RWPE2 (cell line): ENCODE data around the gene INTU.

Experiments used
- ATAC-seq: fragments of 200-7000 bp; cut with Tn5 transposase; 3 replicates; pipeline ENCODE4 v1.9.1; 2021; ENCODE audit warnings: low read depth
- DNase-seq: peaks from one replicate; pipeline ENCODE4 v3.0.0-alpha.2; 2020; ENCODE audit warnings: low spot score
- H3K27ac ChIP-seq: fragments of 450-650 bp; 2 replicates; pipeline ENCODE4 v1.5.1; 2017; ENCODE audit warnings: mild to moderate bottlenecking; ENCODE audit not compliant: poor library complexity, severe bottlenecking
- H3K27me3 ChIP-seq: fragments of 250-450 bp; sonication (Bioruptor Pico); 2 replicates; pipeline ENCODE4 v1.5.1; 2021; ENCODE audit warnings: mild to moderate bottlenecking, moderate library complexity; ENCODE audit not compliant: insufficient read depth, poor library complexity, severe bottlenecking
- H3K36me3 ChIP-seq: fragments of 250-450 bp; sonication (Bioruptor Pico); 2 replicates; pipeline ENCODE4 v1.5.1; 2020; ENCODE audit warnings: low read depth, mild to moderate bottlenecking, moderate library complexity
- H3K4me1 ChIP-seq: fragments of 250-450 bp; sonication (Bioruptor Pico); 2 replicates; pipeline ENCODE4 v1.5.1; 2021; ENCODE audit warnings: mild to moderate bottlenecking, moderate library complexity; ENCODE audit not compliant: insufficient read depth, poor library complexity, severe bottlenecking
- H3K4me3 ChIP-seq: fragments of 250-450 bp; sonication (Bioruptor Pico); 2 replicates; pipeline ENCODE4 v1.5.1; 2021; ENCODE audit warnings: mild to moderate bottlenecking, moderate library complexity; ENCODE audit not compliant: severe bottlenecking
- H3K9me3 ChIP-seq: fragments of 250-450 bp; sonication (Bioruptor Pico); 2 replicates; pipeline ENCODE4 v1.5.1; 2021; ENCODE audit warnings: mild to moderate bottlenecking, moderate library complexity; ENCODE audit not compliant: severe bottlenecking
- CTCF ChIP-seq: fragments of 450-650 bp; IDR thresholded peaks from one replicate; pipeline ENCODE4 v1.5.1; 2017; ENCODE audit warnings: mild to moderate bottlenecking, moderate library complexity; ENCODE audit not compliant: poor library complexity, severe bottlenecking

Gene INTU

GRCh38 chr4:127748957-127749356, 116.2 kb downstream of the INTU start:
- Histone ChIP-seq H3K4me1 (no peaks in the 10 kb centered on the region), H3K27ac (no peak overlapping the region), H3K9me3 (no peaks in the 10 kb centered on the region), H3K4me3 (no peak overlapping the region), H3K27me3 (no peaks in the 10 kb centered on the region), H3K36me3 (no peaks in the 10 kb centered on the region)
- TF ChIP-seq CTCF, result no peak
- ATAC-seq, result no peak
- DNase-seq, result no peak

DNA sequence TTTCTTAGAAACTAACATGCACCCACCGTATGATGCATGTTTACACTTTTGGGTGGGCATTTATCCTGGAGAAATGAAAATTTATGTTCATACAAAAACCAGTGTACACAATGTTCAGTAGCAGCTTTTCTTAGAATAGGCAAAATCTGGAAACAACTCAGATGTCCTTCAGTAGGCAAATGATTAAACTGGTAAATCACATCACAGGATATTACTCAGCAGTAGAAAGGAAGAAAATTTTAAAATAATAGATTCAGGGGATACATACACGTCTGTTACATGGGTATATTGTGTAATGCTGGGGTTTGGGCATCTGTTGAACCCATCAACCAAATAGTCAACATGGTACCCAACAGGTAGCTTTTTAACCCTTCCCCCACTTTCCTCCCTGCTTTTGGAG, 124.1 kb downstream of the INTU start:
- DNase-seq (no peak), ATAC-seq (no peak)
- Histone ChIP-seq H3K4me1 (no peaks in the 10 kb centered on the region), H3K9me3 (no peaks in the 10 kb centered on the region), H3K27ac (no peak overlapping the region), H3K36me3 (no peaks in the 10 kb centered on the region), H3K27me3 (no peaks in the 10 kb centered on the region), H3K4me3 (no peak overlapping the region)
- TF ChIP-seq CTCF, result no peak

DNA sequence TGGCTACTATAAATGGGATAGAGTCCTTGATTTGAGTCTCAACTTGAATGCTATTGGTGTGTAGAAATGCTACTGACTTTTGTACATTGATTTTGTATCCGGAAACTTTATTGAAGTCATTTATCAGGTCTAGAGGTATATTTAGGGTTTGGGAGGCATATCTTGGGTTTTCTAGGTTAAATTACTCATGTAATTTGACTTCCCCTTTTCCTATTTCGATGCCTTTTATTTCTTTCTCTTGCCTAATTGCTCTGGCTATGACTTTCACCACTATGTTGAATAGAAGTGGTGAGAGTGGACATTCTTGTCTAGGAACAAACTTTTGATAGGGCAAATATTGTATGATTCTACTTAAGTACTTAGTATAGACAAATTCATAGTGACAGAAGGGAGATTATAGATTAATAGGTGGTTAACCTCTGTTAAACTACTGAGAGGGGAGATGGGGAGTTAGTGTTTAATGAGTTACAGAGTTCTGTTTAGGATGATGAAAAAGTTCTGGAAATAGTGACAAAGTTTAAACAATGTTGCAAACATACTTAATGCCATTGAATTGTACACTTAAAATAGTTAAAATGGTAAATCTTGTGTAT, 126.6 kb downstream of the INTU start:
- no peak for DNase-seq
- H3K27me3 ChIP-seq, result no peaks in the 10 kb centered on the region
- no peaks in the 10 kb centered on the region for H3K4me1 ChIP-seq
- no peaks in the 10 kb centered on the region for H3K9me3 ChIP-seq
- no peak overlapping the region for H3K27ac ChIP-seq
- H3K36me3 ChIP-seq, result no peaks in the 10 kb centered on the region
- H3K4me3 ChIP-seq, result no peak overlapping the region
- TF ChIP-seq CTCF, result no peak
- ATAC-seq, result no peak

DNA sequence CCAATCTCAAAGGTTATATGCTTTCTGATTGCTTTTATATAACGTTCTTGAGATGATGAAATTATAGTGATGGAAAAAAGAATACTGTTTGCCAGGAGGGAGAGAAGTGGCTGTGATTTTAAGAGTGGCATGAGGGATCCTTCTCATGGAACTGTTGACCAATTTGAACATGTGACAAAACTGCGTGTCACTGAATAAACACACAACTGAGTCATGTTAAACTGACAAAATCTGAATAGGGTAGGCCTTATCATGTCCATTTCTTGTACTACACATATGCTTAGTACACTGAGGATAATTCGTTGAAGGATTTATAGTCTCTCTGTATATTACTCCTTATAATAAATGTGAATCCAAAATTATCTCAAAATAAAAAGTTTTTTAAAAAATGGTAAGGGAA, 127.1 kb downstream of the INTU start:
- ATAC-seq (no peak; the same call in 2 of the 3 replicates), DNase-seq (no peak)
- no peaks in the 10 kb centered on the region for H3K9me3 ChIP-seq
- H3K27ac ChIP-seq, result no peak overlapping the region
- no peaks in the 10 kb centered on the region for H3K4me1 ChIP-seq
- no peak overlapping the region for H3K4me3 ChIP-seq
- H3K36me3 ChIP-seq, result no peaks in the 10 kb centered on the region
- TF ChIP-seq CTCF, result no peak
- H3K27me3 ChIP-seq, result no peaks in the 10 kb centered on the region

- TF ChIP-seq CTCF, result no peak
- no peak overlapping the region for H3K4me3 ChIP-seq
- DNase-seq, result no peak
- no peak for ATAC-seq
- no peak overlapping the region for H3K27ac ChIP-seq
- no peaks in the 10 kb centered on the region for H3K27me3 ChIP-seq
- H3K9me3 ChIP-seq, result no peaks in the 10 kb centered on the region
- no peaks in the 10 kb centered on the region for H3K36me3 ChIP-seq
- H3K4me1 ChIP-seq, result peaks cover 10% of the 10 kb centered on the region
Observed at GRCh38 chr4:127771535-127772275, 138.9 kb downstream of the INTU start.
